Activated CD4-positive, CD25-positive, alpha-beta regulatory T cell treated with anti-CD3 and anti-CD28 coated beads, Interleukin-2, amount 50 U/mL, for 16 hours (primary cell): ENCODE measurements around the gene MAGEF1.

Experiments used
- DNase-seq: peaks from one replicate; pipeline ENCODE4 v3.0.0-alpha.2; 2020; ENCODE audit warnings: low read depth, low spot score

MAGEF1 gene

GRCh38 chr3:184690192-184690883 is 21.5 kb downstream of the MAGEF1 start:
- no peak for DNase-seq

DNA sequence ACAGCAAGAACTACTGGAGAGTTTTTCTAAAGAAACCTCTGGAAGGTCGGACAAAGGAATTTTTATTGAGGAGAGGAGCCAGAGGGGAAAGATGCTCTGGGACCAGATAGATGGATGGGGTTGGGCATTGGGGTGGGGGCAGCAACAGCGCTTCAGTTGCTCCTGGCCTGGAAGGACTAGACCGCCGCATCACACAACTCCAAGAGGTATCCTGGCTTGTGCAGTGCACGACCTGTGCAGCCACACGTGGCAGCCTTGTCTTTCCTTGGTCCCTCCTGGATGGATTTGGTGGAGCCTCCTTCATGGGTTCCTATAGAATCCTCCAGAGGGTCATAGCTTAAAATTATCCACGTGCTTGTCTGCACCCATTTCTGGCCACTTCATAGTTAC is 23.0 kb downstream of the MAGEF1 start:
- no peak for DNase-seq

DNA sequence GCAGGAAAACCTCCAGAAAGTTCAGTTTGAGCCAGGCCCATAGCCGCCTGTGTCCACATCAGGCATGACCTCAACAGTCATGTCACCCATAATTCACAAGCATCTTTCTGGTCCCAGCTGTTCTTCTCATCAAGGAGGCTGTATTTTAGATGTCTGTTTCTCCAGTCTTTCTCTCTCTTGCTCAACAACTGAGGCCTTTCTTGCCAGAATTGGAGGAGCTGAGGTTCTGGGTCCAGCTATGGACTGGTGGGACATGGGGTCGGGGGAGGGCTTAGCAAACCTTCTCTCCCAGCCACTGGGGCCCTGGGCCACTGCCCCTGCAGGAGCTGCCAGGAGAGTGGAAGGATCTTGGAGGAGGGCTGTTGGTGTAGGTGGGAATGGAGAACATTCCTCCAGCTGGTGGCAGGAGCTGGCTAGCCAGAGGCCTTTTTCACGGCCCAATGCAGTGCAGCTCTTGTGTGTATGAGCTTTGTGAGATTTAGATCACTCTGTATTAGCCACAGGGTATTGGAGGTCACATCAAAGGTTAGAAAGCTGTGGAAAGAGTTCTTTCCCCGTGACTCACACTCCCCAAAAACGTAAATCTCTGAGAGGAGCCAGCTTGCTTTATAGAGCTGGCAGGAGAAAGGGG is 23.5 kb downstream of the MAGEF1 start:
- no peak for DNase-seq

GRCh38 chr3:184687363-184688015 is 24.4 kb downstream of the MAGEF1 start:
- DNase-seq: no peak

DNA sequence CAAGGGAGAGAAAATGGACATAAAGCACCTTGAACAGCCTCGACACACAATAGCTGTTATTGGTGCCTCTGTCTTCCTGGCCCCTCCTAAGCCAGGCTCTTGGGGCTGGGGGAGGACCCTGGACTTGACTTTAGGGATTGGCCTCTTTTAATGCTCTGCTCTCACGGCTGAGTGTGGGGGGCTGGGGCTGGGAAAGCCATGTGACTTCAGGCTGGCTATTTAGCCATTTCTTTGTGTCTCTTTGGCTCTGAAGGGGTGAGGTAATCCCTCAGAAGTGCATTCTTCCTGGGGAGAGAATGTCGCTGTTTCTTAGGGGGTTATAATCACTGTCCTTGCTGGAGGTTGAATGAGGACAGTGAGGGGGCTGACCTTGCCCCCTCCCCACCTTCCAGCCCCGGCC is 26.2 kb downstream of the MAGEF1 start:
- no peak for DNase-seq

- DNase-seq: no peak
These were observed 26.8 kb downstream of the MAGEF1 start for GRCh38 chr3:184685055-184685454.

DNA sequence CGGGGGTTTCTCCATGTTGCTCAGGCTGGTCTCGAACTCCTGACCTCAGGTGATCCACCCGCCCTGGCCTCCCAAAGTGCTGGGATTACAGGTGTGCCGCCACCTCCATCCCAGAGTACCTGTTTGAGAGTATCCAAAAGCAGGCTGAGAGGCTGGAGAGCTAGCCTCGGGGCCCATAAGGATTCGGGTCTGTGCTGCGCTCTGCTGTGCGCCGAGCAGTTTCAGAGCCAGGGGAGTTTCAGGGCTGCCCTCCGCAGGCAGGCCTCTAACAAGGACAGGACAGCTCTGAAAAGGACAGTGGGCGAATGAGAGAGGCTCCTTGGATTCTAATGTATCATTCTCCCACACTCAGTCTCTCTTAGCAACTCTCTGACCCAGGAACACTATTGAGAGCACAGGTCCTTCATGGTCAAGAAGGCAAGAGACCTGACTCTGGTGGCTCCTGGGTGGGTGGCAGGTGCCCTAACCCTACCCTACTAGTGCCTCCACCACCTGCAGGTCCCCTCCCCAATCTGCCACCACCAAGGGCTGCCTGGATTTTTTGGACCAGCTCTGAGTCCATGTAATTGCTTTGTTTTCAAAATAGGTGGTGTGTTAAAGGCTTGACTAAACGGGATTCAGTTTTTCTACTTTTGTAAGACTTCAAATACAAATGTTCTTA is 27.8 kb downstream of the MAGEF1 start:
- DNase-seq: no peak

GRCh38 chr3:184683234-184683633 is 28.6 kb downstream of the MAGEF1 start:
- no peak for DNase-seq

- no peak for DNase-seq
These were observed 29.2 kb downstream of the MAGEF1 start for GRCh38 chr3:184682671-184683070.

DNA sequence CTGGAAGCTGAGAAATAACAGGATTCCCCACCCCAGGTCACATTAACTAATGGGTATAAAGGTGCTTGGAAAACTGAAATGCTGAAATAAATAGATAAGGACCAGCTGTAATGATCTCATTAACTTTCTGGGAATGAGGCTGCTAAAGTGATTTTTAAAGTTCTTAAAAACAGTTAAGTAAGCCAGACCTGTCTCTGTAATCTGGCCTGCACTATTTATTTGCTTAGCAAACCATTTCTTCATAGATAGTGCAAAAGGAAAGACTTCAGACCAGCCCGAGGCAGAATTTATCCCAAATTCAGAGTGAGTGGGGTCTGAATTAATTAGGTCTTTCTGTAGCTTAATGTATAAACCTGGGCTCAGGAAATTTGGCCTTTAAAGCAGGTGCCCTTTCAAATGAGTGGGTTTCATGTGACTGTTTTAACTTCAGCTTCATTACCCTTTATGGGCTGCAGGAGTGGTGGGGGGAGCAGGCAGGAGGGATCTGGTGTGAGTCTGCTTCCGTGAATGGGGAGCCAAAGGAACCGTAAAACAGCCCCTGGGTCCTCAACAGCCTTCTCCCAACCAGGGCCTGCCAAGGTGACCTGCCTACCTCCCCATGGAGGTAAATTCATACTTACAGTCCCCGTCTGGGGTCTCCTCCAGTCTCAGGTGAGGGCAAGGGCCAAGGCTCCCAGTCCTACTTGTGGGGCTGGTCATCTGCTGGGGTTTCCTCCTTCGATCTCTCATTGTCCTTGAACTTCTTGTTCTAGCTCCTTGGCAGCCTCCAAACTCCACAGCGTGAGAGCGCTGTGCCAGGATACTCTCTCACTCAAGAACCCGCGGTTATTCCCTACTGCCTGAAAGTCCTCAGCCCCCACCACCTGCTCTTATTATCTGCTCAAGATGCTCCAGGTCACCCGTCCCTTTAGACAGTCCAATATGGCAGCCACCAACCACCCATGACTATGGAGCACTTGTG is 31.2 kb downstream of the MAGEF1 start:
- no peak for DNase-seq

- no peak for DNase-seq
These were observed 32.6 kb downstream of the MAGEF1 start for GRCh38 chr3:184679056-184679816.

GRCh38 chr3:184678317-184679055 is 33.4 kb downstream of the MAGEF1 start:
- no peak for DNase-seq

GRCh38 chr3:184677344-184678316 is 34.2 kb downstream of the MAGEF1 start:
- DNase-seq: no peak

DNA sequence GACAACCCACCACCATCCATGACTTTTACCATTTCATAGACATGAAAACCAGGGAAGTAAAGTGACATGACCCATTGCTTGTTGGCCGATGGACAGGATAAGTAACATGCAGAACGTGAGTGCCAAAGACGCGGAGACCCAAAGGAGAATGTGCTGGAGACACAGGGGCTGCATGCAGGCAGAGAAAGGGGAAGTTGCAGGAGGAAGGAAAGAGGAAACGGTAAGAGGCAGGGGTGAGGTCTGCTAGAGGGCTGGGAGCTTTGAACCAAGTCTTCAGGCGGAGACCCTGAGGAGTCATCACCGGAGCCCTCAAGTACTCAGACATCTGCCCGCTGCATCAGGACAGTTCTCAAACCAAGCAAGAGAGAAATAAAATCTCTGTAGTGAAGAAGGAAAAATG is 34.9 kb downstream of the MAGEF1 start:
- DNase-seq: no peak

DNA sequence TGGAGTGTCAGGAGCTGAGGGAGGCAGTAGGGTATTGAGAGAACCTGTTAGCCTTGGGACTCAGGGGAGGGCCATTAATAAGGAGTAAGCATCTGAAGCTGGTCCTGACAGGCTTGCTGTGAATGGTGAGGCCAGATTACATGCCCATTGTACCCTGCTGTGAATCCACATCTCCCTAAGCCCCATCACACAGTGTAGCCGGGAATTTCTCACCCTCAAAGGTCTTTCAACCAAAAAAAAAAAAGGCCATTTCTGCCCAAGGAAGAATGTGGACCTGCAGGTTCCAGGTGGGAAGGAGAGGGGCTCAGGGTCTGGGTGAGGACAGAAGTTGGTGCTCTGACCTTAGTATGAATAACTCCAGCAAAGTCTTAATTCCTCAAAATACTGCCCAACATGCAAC is 37.2 kb downstream of the MAGEF1 start:
- no peak for DNase-seq

DNA sequence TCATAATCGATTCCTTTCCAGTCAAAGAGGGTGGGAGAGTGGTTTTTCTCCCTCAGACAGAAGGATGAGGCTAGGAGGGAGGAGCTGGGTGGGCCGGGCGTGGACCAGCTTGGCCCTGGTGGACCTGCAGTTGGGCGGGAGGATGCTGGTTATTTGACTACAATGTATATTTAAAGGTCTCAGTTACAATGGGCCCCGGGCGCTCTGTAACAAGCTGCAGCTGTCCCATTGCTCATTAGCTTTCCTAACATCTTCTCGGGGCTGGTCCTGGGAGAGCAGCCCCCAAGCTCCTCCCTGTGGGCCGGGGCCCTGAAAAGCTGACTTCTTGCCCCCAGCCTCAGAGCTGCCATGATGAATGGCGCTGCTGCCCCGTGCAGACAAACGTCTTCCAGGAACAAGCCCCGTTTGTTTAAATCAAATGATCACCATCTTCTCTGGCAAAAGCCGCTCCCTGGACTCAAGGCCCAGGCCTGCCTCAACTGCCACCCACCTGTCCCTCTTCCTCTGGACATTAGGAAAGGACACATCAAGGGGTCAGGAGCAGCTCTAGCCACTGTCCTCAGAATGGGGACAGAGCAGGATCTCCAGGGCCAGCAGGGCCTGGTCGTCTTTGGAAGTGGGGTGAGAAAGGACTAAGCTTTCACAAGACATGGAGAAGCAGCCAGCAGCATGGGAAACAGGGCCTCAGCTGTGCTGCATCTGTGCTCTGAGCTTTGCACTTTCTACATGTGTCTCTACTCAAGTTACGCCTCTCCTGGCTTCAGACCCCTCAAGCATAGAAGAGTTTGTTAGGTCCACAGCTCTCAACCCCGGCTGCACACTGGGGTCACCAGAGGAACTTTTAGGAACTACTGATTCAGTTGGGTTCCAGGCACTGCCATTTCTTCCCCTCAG is 38.6 kb downstream of the MAGEF1 start:
- DNase-seq: no peak

GRCh38 chr3:184672335-184672734 is 39.5 kb downstream of the MAGEF1 start:
- DNase-seq: no peak
